Neural cell (in vitro differentiated cells): ENCODE measurements around the gene SERP1. TPM values are rescaled to one million over a fixed set of nuclear protein-coding genes. Genes with fewer than 3 reads are reported as not detected.
A peak's percentile ranks its signal among the peaks of the same experiment; 100 is the strongest.

Experiments
- H2AFZ ChIP-seq: fragments of 200-600, 300-800 bp; sonication (generic), shearing (Covaris generic); 2 replicates; pipeline ENCODE4 v1.6.0; 2014; ENCODE audit warnings: low read depth, mild to moderate bottlenecking, antibody characterized with exemption, low read length, moderate library complexity
- H3F3A ChIP-seq: fragments of 200-600 bp; shearing (Covaris generic); 2 replicates; pipeline ENCODE4 v1.6.1; 2016; ENCODE audit warnings: mild to moderate bottlenecking, moderate library complexity, mixed read lengths, antibody characterized with exemption, low read length; ENCODE audit not compliant: insufficient read depth, poor library complexity, severe bottlenecking
- H3K27ac ChIP-seq: fragments of 200-600, 300-800 bp; sonication (generic), shearing (Covaris generic); 2 replicates; pipeline ENCODE4 v1.5.1; 2014; ENCODE audit warnings: mild to moderate bottlenecking, low read length, moderate library complexity
- H3K27me3 ChIP-seq: fragments of 300-800, 200-600 bp; sonication (generic), shearing (Covaris generic); 2 replicates; pipeline ENCODE4 v1.6.0; 2014; ENCODE audit warnings: mild to moderate bottlenecking, low read depth, low read length, moderate library complexity; ENCODE audit not compliant: insufficient read depth
- H3K36me3 ChIP-seq: fragments of 300-800, 200-600 bp; sonication (generic), shearing (Covaris generic); 2 replicates; pipeline ENCODE4 v1.5.1; 2014; ENCODE audit warnings: mild to moderate bottlenecking, antibody characterized with exemption, low read length, moderate library complexity; ENCODE audit not compliant: insufficient read depth
- H3K4me2 ChIP-seq: fragments of 300-800, 200-600 bp; sonication (generic), shearing (Covaris generic); 2 replicates; pipeline ENCODE4 v1.6.0; 2014; ENCODE audit warnings: mild to moderate bottlenecking, low read length
- H3K4me3 ChIP-seq: fragments of 300-800, 200-600 bp; sonication (generic), shearing (Covaris generic); 2 replicates; pipeline ENCODE4 v1.5.1; 2014; ENCODE audit warnings: mild to moderate bottlenecking, low read length, moderate library complexity
- H3K79me2 ChIP-seq: fragments of 200-600 bp; shearing (Covaris generic); replicated peaks from 2 replicates; pipeline ENCODE4 v1.6.0; 2014; ENCODE audit warnings: mild to moderate bottlenecking, low read length, moderate library complexity; ENCODE audit not compliant: insufficient read depth
- H3K9ac ChIP-seq: fragments of 300-800, 200-600 bp; sonication (generic), shearing (Covaris generic); 2 replicates; pipeline ENCODE4 v1.6.1; 2016; ENCODE audit warnings: mild to moderate bottlenecking, low read length, mixed read lengths
- H3K9me2 ChIP-seq: fragments of 200-600 bp; shearing (Covaris generic); 2 replicates; pipeline ENCODE4 v1.6.1; 2016; ENCODE audit warnings: mild to moderate bottlenecking, low read length, mixed read lengths; ENCODE audit not compliant: insufficient read depth
- H3K9me3 ChIP-seq: fragments of 200-600, 300-800 bp; sonication (generic), shearing (Covaris generic); 2 replicates; pipeline ENCODE4 v1.6.1; 2016; ENCODE audit warnings: mild to moderate bottlenecking, mixed run types, low read length, moderate library complexity, mixed read lengths
- H4K20me1 ChIP-seq: fragments of 200-600 bp; shearing (Covaris generic); 2 replicates; pipeline ENCODE4 v1.6.1; 2016; ENCODE audit warnings: mild to moderate bottlenecking, mixed run types; ENCODE audit not compliant: insufficient read depth
- CTCF ChIP-seq: fragments of 450-650 bp; IDR thresholded peaks from 2 replicates; pipeline ENCODE4 v1.5.1; 2014; ENCODE audit warnings: antibody characterized with exemption, mild to moderate bottlenecking, moderate library complexity; ENCODE audit not compliant: poor library complexity, severe bottlenecking
- EP300 ChIP-seq: fragments of 450-650 bp; conservative IDR thresholded peaks from 2 replicates; pipeline ENCODE4 v1.6.1; 2014; ENCODE audit warnings: antibody characterized with exemption, mild to moderate bottlenecking, moderate library complexity; ENCODE audit not compliant: poor library complexity, severe bottlenecking
- EZH2 ChIP-seq: fragments of 200-600, 300-800 bp; shearing (Covaris generic), sonication (generic); IDR thresholded peaks from 2 replicates; pipeline ENCODE4 v1.6.1; 2014; ENCODE audit warnings: antibody characterized with exemption, low read length, borderline replicate concordance, mild to moderate bottlenecking; ENCODE audit not compliant: insufficient read depth, poor library complexity, severe bottlenecking
- MXI1 ChIP-seq: fragments of 450-650 bp; conservative IDR thresholded peaks from 2 replicates; pipeline ENCODE4 v1.6.1; 2014; ENCODE audit warnings: antibody characterized with exemption, mild to moderate bottlenecking; ENCODE audit not compliant: poor library complexity, severe bottlenecking
- POLR2AphosphoS5 ChIP-seq: IDR thresholded peaks from 2 replicates; pipeline ENCODE4 v1.6.1; 2012
- RAD21 ChIP-seq: fragments of 450-650 bp; conservative IDR thresholded peaks from 2 replicates; pipeline ENCODE4 v1.6.1; 2014; ENCODE audit warnings: antibody characterized with exemption, mild to moderate bottlenecking, moderate library complexity
- REST ChIP-seq: IDR thresholded peaks from 2 replicates; pipeline ENCODE4 v1.6.1; 2012; ENCODE audit warnings: borderline replicate concordance
- SMC3 ChIP-seq: fragments of 450-650 bp; conservative IDR thresholded peaks from 2 replicates; pipeline ENCODE4 v1.6.1; 2014; ENCODE audit warnings: antibody characterized with exemption, mild to moderate bottlenecking, moderate library complexity; ENCODE audit not compliant: poor library complexity
- TAF1 ChIP-seq: IDR thresholded peaks from 2 replicates; pipeline ENCODE4 v1.6.1; 2012; ENCODE audit warnings: low read depth
- polyA plus RNA-seq: library from polyadenylated mRNA; depleted of rRNA; stranded (reverse); fragments of >200 nt; gene quantifications from 2 replicates; pipeline ENCODE4 v1.2.3, GENCODE V29; 2014

SERP1 gene
- polyA plus RNA-seq, 1 donor from 2014 or later = 120 TPM

- TF ChIP-seq MXI1 (no peak), POLR2AphosphoS5 (no peak), EP300 (no peak), REST (no peak), RAD21 (no peak), CTCF (no peak), EZH2 (no peak), TAF1 (no peak), SMC3 (no peak)
- Histone ChIP-seq H3K36me3 (no peaks in the 10 kb centered on the region), H3K9me3 (no peaks in the 10 kb centered on the region), H3K27ac (no peak overlapping the region), H2AFZ (no peak overlapping the region), H3K9me2 (no peaks in the 10 kb centered on the region), H3K4me2 (no peak overlapping the region), H3F3A (no peaks in the 10 kb centered on the region), H4K20me1 (no peaks in the 10 kb centered on the region), H3K79me2 (no peaks in the 10 kb centered on the region), H3K4me3 (no peak overlapping the region), H3K27me3 (no peaks in the 10 kb centered on the region), H3K9ac (no peak overlapping the region)
These were observed 14.5 kb downstream of the SERP1 start for GRCh38 chr3:150531775-150532174.

- Histone ChIP-seq H4K20me1 (no peaks in the 10 kb centered on the region), H3K9me3 (no peaks in the 10 kb centered on the region), H3K79me2 (no peaks in the 10 kb centered on the region), H3K9me2 (no peaks in the 10 kb centered on the region), H3F3A (no peaks in the 10 kb centered on the region), H3K9ac (no peak overlapping the region), H3K27ac (no peak overlapping the region), H3K4me2 (no peak overlapping the region), H3K27me3 (no peaks in the 10 kb centered on the region), H3K36me3 (no peaks in the 10 kb centered on the region), H2AFZ (no peak overlapping the region), H3K4me3 (no peak overlapping the region)
- TF ChIP-seq CTCF = peak; percentile 42
- TF ChIP-seq EP300 = no peak
- TF ChIP-seq RAD21 = peak; percentile 34
- no peak for TF ChIP-seq POLR2AphosphoS5
These were observed 17.9 kb downstream of the SERP1 start for GRCh38 chr3:150528354-150528797.
